Tibial artery (tissue), 4 donors: ENCODE results near the gene APP.

Experiments used
- DNase-seq, 2 donors: peaks; one replicate each; pipeline ENCODE4 v3.0.0-alpha.2; 2019
- H3K27ac ChIP-seq, 2 donors: fragments of 200-600 bp; sonication (generic) in 1 of 2; 1 replicate in 1 of 2; 2 replicates in 1 of 2; pipeline ENCODE4 v1.5.1; 2018 to 2019; ENCODE audit warnings: mild to moderate bottlenecking in 1 of 2
- H3K27me3 ChIP-seq, 2 donors: fragments of 200-600 bp; sonication (generic) in 1 of 2; one replicate each; pipeline versions ENCODE4 v1.5.1 to v1.6.0; 2016 to 2019
- H3K36me3 ChIP-seq, 3 donors: fragments of 200-600 bp; sonication (generic) in 2 of 3; one replicate each; pipeline ENCODE4 v1.5.1; 2016 to 2019; ENCODE audit warnings: mild to moderate bottlenecking in 2 of 3
- H3K4me1 ChIP-seq, 4 donors: fragments of 200-600 bp; sonication (generic) in 2 of 4; 1 replicate in 3 of 4; 2 replicates in 1 of 4; pipeline ENCODE4 v1.5.1; 2016 to 2019
- H3K4me3 ChIP-seq, 2 donors: fragments of 200-600 bp; sonication (generic) in 1 of 2; 1 replicate in 1 of 2; 2 replicates in 1 of 2; pipeline ENCODE4 v1.5.1; 2018 to 2019; ENCODE audit warnings: mild to moderate bottlenecking in 2 of 2
- H3K9me3 ChIP-seq, 3 donors: fragments of 200-600 bp; sonication (generic) in 1 of 3; one replicate each; pipeline ENCODE4 v1.5.1; 2016 to 2019
- CTCF ChIP-seq, 2 experiments: fragments of 200-600 bp in 1 of 2; fragments of 450-650 bp in 1 of 2; IDR thresholded peaks; one replicate each; pipeline ENCODE4 v1.5.1; 2017 to 2019; ENCODE audit warnings: antibody characterized with exemption in 2 of 2, mild to moderate bottlenecking in 1 of 2, moderate library complexity in 1 of 2
- intact Hi-C: fragments of 100-400 bp; cut with DNase I; formaldehyde crosslinking; loops from one replicate; pipeline ENCODE4 v1.15.0; 2023; ENCODE audit warnings: low total_unique reads

APP gene

GRCh38 chr21:26007951-26008498 lies 162.5 kb downstream of the APP start:
- intact Hi-C loops, result no loop called here
- peaks cover 0 to 11% (median 0%) of the 10 kb centered on the region in 4 donors for H3K4me1 ChIP-seq
- H3K9me3 ChIP-seq, result no peaks in the 10 kb centered on the region
- TF ChIP-seq CTCF (IDR thresholded peaks at IDR 0.05), result no peak
- no peaks in the 10 kb centered on the region for H3K36me3 ChIP-seq
- no peak for DNase-seq
- H3K27ac ChIP-seq, result no peak overlapping the region
- no peak overlapping the region for H3K4me3 ChIP-seq
- no peaks in the 10 kb centered on the region for H3K27me3 ChIP-seq

- Histone ChIP-seq H3K4me3 (no peak overlapping the region), H3K4me1 (peaks cover 0 to 11% (median 0%) of the 10 kb centered on the region in 4 donors), H3K9me3 (no peaks in the 10 kb centered on the region), H3K36me3 (no peaks in the 10 kb centered on the region), H3K27me3 (no peaks in the 10 kb centered on the region), H3K27ac (no peak overlapping the region)
- intact Hi-C loops, result no loop called here
- no peak for DNase-seq
- no peak for TF ChIP-seq CTCF (IDR thresholded peaks at IDR 0.05)
Observed at GRCh38 chr21:26005464-26005863, 165.1 kb downstream of the APP start.

- Histone ChIP-seq H3K27me3 (no peaks in the 10 kb centered on the region), H3K27ac (no peak overlapping the region), H3K4me1 (peaks cover 0 to 10% (median 0%) of the 10 kb centered on the region in 4 donors), H3K9me3 (no peaks in the 10 kb centered on the region), H3K36me3 (peaks cover 0 to 6% (median 5%) of the 10 kb centered on the region in 3 donors), H3K4me3 (no peak overlapping the region)
- intact Hi-C loops, result no loop called here
- DNase-seq, result no peak
- TF ChIP-seq CTCF (IDR thresholded peaks at IDR 0.05), result no peak
Observed at GRCh38 chr21:26003404-26003803, 167.2 kb downstream of the APP start.

- H3K27ac ChIP-seq, result no peak overlapping the region
- TF ChIP-seq CTCF (IDR thresholded peaks at IDR 0.05), result no peak
- H3K36me3 ChIP-seq, result peaks cover 0 to 6% (median 5%) of the 10 kb centered on the region in 3 donors
- H3K27me3 ChIP-seq, result no peaks in the 10 kb centered on the region
- no peak overlapping the region for H3K4me3 ChIP-seq
- peaks cover 0 to 5% (median 0%) of the 10 kb centered on the region in 4 donors for H3K4me1 ChIP-seq
- no peak for DNase-seq
- no peaks in the 10 kb centered on the region for H3K9me3 ChIP-seq
- intact Hi-C loops, result no loop called here
Observed at GRCh38 chr21:26001356-26001755, 169.2 kb downstream of the APP start.

GRCh38 chr21:25999921-26000582 lies 170.5 kb downstream of the APP start:
- Histone ChIP-seq H3K27me3 (no peaks in the 10 kb centered on the region), H3K4me3 (no peak overlapping the region), H3K9me3 (no peaks in the 10 kb centered on the region), H3K27ac (no peak overlapping the region), H3K4me1 (peaks cover 0 to 5% (median 2%) of the 10 kb centered on the region in 4 donors), H3K36me3 (peaks cover 0 to 6% (median 5%) of the 10 kb centered on the region in 3 donors)
- intact Hi-C loops, result no loop called here
- no peak for TF ChIP-seq CTCF (IDR thresholded peaks at IDR 0.05)
- no peak for DNase-seq
